ENCODE measurements around the gene ZNF330.

- TF ChIP-seq CTCF (IDR thresholded peaks at IDR 0.05) = no peak
- no peak for TF ChIP-seq POLR2A (IDR thresholded peaks at IDR 0.05; ENCODE audit: low read depth)
- TF ChIP-seq POLR2AphosphoS5 (IDR thresholded peaks at IDR 0.05) = no peak
Observed at GRCh38 chr4:141238186-141238585, 17.5 kb downstream of the ZNF330 start.

Data from esophagus muscularis mucosa (tissue), 3 donors.